ENCODE results near the gene SMAD5. TPM values are rescaled to one million over a fixed set of nuclear protein-coding genes. Genes with fewer than 3 reads are reported as not detected.

Gene SMAD5
- total RNA-seq = 54.3 and 66.9 TPM in 2 replicates

DNA sequence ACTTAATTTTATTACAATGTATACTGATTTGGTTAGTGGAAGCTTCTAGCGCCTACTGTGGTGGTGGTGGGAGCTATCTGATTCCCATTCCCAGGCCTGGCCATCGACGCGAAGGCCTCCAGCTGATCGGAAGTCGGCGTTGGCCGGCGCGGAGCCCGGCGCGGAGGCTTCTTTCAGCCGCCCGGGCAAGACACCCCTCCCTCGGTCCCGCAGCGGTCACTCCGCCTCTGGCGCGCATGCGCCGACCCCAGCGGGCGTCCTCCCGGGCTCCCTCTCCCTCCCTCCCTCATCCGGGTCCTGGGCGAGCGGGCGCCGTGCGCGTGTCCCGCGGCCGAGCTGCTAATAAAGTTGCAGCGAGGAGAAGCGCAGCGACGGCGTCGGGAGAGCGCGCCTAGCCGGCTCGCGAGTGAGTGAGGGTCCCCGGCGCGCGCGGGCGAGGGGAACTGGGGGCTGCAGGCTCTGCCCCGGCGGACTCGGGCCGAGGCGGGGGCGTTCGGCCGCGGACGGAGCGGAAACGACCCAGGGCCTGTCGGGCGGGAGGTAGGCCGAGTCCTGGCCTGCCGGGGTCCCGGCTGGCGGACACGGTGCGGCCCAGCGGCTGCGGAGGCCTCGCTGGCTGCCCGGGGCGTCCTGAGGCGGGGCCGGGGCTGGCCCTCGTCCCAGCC, at the start of gene SMAD5:
Gene SMAD5, plus strand, starts transcription at position 289 of the 665 bp plus-strand sequence. CDS start 20,916 bp downstream, outside the sequence.

DNA sequence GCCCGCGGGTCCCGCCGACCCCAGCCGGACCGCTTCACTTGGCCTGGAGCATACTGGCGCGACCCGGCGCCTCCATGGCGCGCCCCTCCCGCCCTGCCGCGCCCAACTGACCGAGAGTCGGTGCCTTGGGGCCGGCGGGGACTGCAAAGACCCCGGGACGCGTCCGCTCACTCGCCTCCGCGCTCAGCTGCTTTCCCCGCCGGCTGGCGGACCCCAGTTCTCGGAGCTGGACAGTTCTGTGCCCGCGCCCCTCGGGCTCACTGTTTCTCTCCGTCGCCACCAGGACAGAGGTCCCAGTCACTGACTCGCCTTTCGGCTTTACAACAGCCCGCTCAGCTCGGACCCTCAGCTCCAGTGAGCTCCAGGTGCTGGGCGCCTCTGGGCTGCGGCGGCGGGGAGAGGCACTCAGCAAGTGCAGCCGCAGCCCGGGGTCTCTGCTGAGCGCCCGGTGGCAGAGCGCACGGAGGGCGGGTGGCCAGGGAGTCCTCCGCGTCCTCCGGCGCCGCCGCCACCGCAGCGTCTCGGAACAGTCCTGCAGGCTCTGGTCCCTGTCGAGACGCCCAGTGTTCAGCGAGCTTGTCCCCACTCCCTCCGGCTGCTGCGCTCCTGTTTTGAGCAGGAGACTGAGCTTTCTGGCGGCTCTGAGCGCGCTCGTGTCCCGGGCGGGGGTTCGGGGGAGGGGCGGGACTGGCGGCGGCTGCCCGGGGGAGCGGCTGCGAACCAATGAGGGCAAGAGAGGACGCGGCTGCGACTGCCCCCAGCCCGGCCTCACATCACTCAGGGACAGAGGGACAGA, 60.1 kb downstream of the SMAD5 start, which contains the start of gene SMIM32:
Gene SMIM32, minus strand, starts transcription at position 637 of the 796 bp plus-strand sequence. CDS start 638 bp downstream, outside the sequence.

Other genes with a start within 250 kb of the SMAD5 start
- not detected in 2 replicates for gene IL9, start 237.0 kb upstream of the SMAD5 start, total RNA-seq
- gene LECT2, start 177.9 kb upstream of the SMAD5 start, total RNA-seq = not detected in 2 replicates
- 581 and 1,490 TPM in 2 replicates for gene TGFBI, start 103.9 kb upstream of the SMAD5 start, total RNA-seq
- not detected in 2 replicates for gene SMIM32, start 60.3 kb downstream of the SMAD5 start, total RNA-seq
- not detected in 2 replicates for gene TRPC7, start 232.7 kb downstream of the SMAD5 start, total RNA-seq

Data from smooth muscle cell of trachea (primary cell).